Right forelimb (tissue), 1 donor: ENCODE data around the gene SLC35E2B.
A peak's percentile ranks its signal among the peaks of the same experiment; 100 is the strongest.
"Not testable (repeated sequence)": the region's sequence is repeated elsewhere in the genome, so short reads cannot be mapped to it uniquely, and the experiment has no call there.

Source experiments
- DNase-seq: peaks from one replicate; pipeline ENCODE4 v3.0.0-alpha.2; 2018

Gene SLC35E2B

DNA sequence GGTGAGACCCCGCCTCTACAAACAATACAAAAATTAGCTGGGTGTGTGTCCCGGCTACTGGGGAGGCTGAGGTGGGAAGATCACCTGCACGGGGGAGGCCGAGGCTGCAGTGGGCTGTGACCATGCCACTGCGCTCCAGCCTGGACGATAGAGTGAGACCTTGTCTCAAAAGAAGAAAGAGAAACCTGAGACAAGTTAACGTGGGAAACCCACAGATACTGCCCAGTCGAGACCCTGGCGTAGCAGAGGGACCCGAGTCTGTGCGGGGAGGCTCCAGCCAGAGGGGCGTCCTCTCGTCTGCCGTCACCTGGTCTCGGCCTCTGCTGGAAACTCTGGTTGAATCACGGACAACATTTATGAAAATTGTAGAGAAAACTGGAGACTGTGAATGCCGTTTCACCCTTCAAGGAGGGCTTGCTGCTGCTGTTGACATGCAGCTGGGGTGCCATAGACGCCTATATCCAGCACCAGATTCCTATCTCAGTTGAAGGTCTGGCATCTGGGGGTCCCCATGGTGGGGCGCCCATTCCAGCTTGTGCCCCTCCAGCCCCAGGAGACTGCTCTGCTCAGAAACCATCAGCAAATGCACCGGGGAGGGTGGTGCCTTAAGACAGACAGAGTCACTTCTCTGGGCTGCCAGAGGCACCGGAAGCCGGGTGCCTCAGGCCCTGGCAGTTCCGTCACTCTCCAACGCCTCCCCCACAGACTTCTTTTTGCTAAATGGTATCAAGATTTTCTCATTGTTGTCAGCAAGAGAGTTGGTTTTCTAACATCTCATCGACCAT lies 20.2 kb downstream of the SLC35E2B start:
- no peak for DNase-seq

- no peak for DNase-seq
Measured at GRCh38 chr1:1671365-1672119, 21.1 kb downstream of the SLC35E2B start.

- DNase-seq, result no peak
Measured at GRCh38 chr1:1670866-1671265, 21.7 kb downstream of the SLC35E2B start.

DNA sequence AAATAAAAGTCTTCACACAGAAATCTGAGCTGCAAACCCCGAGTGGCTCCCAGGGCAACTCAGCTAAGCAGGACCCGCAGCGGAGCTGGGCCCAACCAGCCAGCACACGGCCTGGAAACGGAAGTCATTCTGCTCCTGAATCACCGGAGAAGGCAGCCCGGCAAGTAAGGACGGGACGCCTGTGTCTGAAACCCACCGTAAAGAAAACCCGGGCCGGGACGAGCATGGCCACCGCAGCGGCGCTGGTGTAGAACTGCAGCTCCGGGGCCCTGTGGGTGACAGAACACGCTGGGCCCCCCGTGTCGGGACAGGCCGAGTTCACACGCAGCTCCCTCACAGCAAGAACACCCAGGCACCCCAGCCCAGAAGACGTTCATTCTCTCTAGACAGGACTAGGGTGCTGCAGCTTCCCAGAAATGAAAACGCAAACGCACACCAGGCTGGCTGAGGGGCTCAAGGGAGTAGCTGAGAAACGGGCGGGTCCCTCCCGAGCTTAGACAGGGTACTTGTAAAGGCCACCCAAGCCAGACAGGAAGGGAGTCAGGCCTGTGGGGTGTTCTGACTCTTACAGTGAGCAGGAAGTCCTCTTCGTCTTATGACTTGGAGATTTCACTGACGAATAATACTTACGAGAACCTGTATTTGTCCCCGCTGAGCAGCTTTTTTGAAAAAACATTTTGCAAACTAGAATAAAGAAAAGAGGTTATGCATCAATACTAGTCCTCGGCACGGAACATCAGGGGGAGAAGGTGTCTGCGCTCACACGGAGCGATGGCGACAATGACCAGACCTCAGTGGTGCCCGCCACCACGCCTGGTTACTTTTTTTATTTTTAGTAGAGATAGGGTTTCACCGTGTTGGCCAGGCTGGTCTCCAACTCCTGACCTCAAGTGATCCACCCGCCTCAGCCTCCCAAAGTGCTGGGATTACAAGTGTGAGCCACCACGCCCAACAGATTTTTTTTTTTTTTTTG lies 22.8 kb downstream of the SLC35E2B start:
- no peak for DNase-seq

DNA sequence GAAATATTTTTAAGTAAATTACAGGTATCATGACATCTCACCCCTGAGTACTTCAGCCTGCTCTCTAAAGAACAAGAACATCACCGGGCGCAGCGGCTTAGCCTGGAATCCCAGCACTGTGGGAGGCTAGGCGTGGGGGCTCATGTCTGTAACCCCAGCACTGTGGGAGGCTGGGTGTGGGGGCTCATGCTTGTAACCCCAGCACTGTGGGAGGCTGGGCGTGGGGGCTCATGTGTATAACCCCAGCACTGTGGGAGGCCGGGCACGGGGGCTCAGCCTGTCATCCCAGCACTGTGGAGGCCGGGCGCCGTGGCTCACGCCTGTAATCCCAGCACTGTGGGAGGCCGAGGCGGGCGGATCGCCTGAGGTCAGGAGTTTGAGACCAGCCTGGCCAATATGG lies 26.1 kb downstream of the SLC35E2B start:
- no peak for DNase-seq

DNA sequence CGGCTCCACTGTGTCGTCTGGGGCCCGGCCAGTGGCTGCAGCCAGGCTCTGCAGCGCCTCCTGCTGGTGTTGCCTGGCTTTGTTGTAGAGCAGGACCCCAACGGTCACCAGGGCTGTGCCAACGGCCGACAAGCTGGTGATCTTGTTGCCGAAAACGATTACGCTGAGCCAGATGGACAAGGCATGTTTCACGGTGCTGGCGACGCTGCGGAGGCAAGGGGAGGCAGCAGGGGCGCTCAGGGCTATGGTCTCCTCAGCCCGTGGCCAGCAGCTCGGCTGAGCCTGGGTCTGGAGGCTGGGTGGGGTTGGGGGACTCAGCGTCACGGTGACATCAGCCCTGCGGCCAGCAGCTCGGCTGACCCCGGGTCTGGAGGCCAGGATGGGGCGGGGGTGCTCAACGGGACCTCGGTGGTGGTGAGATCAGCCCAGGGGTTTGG lies 26.8 kb downstream of the SLC35E2B start:
- DNase-seq, result no peak

DNA sequence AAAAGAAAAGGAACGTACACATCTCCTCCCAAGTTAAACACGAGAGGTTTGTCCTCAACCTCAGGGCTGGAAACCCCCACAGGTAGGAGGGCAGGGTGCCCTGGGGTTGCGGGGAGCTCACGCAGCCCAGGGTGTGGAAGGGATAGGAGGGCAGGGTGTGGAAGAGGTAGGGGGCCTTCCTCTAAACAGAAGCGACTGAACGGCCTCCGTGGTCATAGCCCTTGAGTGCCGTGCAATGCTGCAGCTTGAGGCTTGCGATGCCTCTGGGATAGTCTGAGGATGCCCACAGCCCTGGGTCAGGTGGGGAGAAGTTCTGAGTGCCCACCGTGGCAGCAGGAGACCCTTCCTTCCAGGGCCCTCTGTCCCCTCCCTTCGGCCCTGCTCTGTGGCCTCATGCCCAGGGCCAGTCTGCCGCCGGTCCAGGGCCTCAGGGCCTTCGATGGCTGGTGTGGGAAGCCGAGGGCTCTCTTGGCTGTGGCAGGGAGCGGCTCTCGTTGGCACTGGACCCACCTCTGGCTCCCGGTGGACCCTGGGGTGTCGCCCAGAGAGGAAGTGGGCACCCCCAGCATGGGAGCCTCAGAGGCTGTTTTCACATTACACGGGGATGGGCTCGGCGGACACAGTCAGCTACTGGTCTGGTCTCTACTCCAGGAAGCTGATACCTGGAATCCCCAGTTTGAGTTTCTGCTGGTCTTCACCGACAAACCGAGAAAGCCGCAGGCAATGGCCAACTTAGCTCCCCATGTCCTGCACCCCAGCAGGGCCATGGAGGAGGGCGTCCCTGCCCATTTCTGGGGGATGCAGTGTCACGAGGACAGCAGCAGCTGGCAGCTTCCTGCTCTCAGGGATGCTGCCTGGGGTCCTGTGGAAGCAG lies 27.4 kb downstream of the SLC35E2B start:
- DNase-seq, result no peak

- DNase-seq, result not testable (repeated sequence)
Measured at GRCh38 chr1:1664318-1664717, 28.3 kb downstream of the SLC35E2B start.

DNA sequence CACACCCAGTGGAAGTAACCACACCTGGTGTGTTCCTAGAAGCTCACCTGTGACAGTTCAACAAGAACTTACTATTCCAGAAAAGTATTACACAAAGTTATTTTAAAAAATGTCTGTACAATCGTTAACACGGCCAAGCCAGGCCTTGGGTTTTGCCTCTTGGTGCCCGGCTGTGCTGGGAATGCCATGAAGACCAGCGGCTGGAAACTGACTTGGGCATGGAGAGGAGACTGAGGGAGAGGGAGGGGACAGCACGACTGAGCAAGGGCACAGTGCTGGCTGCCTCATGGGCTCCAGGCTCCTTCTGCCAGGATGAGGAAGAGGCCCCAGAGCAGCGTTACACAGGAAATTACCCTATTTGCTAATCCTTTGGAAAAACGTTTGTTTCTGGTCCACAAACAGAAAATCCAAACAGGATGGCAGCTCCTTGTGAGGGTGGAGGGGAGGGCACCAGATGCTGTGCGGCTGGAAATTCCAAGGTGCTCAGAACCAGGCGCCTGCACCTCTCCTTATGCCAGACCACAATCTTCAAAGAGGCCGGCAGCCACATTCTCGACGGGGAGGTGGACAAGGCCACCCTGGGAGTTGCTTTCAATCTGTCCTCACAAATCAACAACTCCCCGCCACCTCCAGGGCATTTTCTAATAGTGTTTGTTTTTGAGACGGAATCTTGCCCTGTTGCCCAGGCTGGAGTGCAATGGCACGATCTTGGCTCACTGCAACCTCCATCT lies 29.6 kb downstream of the SLC35E2B start:
- not testable (repeated sequence) for DNase-seq

- not testable (repeated sequence) for DNase-seq
Measured at GRCh38 chr1:1662392-1662791, 30.2 kb downstream of the SLC35E2B start.

GRCh38 chr1:1658583-1659549 lies 33.7 kb downstream of the SLC35E2B start, which contains the start of gene CDK11B:
Gene CDK11B, minus strand, starts transcription at chr1:1659004. Its CDS starts 1,519 bp downstream, at chr1:1657485.
- peak; percentile 96 for DNase-seq

DNA sequence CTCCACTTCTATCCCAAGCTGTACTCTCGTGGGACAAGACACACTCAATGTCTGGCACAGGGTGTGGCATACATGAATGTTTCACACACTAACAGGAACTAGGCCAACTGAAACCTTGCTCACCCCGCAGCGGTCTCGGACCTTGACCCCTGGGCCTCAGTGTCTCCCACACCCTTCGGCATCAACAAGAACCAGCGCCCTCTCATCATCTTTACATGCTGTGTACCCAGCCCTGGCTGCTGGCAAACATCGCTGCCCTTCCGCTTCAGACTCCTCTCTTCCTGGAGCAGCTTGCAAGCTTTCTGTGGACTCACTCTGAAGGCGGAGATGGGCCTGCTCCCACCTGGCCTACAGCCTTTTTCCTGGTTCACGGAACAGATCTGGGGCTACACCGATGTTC lies 44.3 kb downstream of the SLC35E2B start:
- not testable (repeated sequence) for DNase-seq

DNA sequence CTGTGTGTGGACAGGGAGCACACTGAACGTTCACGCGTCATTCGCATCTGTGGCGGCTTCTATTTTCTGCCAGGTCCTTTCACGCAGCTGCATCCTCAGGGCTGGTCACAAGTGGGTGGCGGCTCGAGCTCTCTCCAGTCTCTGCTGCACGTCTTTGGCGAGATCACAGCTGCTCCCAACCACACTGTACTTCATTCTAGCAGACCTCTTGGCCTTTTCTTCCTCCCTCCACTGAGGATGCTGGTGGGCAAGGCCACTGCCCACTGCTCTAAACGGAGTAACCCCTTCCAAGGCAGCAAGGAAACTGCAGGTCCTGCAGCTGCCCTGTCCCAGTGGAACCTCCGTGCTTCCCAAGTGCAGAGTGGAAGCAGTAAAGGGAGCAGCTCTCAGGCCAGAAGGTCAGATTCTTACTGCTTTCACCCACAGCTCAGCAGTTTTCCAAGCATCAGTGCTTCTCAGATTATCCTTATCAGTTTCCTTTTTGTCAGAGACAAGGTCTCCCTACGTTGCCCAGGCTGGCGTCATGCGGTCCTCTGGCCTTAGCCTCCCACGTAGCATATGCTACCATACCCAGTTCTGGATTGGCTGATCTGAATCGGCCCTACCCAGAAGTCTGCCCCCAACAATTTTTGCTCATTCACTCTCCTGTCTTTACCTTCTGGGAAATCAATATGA lies 44.9 kb downstream of the SLC35E2B start:
- DNase-seq, result not testable (repeated sequence)

GRCh38 chr1:1646326-1646725 lies 46.3 kb downstream of the SLC35E2B start:
- not testable (repeated sequence) for DNase-seq

- not testable (repeated sequence) for DNase-seq
Measured at GRCh38 chr1:1640711-1641461, 51.7 kb downstream of the SLC35E2B start.

GRCh38 chr1:1640081-1640480 lies 52.5 kb downstream of the SLC35E2B start:
- DNase-seq, result not testable (repeated sequence)

- peak; percentile 23 for DNase-seq
Measured at GRCh38 chr1:1639368-1639767, 53.2 kb downstream of the SLC35E2B start.

DNA sequence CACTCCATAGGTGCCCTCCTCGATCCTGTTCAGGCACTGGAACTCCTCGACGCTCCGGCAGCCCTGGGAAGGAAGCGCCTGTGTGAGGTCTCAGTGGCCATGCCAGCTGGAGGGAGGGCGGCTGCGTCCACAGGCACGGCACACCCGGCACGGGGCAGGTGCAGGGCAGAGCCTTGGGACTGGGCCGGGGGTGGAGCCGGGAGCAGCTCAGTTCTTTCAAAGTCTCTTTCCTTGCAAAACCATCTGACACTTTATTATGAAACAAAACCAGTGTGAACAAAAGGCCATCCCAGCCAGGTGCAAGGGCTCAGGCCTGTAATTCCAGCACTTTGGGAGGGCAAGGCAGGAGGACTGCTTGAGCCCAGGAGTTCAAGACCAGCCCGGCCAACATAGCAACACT lies 54.1 kb downstream of the SLC35E2B start:
- DNase-seq, result peak; percentile 16
